Adipose tissue (tissue), 3 donors: ENCODE measurements around the gene SCUBE1. TPM values are rescaled to one million over a fixed set of nuclear protein-coding genes. Genes with fewer than 3 reads are reported as not detected.
"Not testable (repeated sequence)": the region's sequence is repeated elsewhere in the genome, so short reads cannot be mapped to it uniquely, and the experiment has no call there.

ENCODE experiments used
- H3K27ac ChIP-seq: one replicate; pipeline ENCODE4 v1.5.1; 2013; ENCODE audit warnings: low read depth, low read length
- WGBS, 3 donors: extraction: QIAGEN DNeasy Blood & Tissue Kit; methylation state at CpG; one replicate each; pipeline ENCODE4 v1.1.7; 2013; 5-methylcytosine and 5-hydroxymethylcytosine counted together
- polyA plus RNA-seq, 3 donors: library from polyadenylated mRNA; stranded (reverse); fragments of 200-250 nt; gene quantifications; one replicate each; pipeline ENCODE4 v1.2.3, GENCODE V29; 2013
- donor health status: healthy with polysubstance abuse.
- donor health status: Bipolar disorder and iron deficiency.
- donor health status: healthy.

Gene SCUBE1
- polyA plus RNA-seq, 3 donors, result 0.03 to 0.79 (median 0.28) TPM

DNA sequence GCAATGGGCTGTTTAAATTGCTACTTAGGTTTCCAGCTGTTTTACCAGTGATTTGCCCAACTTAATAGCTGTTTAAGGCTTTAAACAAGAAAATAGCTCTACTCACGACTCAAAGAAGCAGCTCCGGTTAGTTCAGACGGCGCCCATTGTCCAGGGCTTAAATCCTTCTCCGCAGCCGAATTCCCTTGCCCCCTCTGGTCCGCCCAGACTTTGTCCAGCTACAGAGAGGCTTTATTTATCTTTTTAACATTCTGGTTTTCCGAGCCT, 20.9 kb upstream of the SCUBE1 start:
- H3K27ac ChIP-seq, result no peak overlapping the region
- WGBS, 3 donors, result 83 to 89% (median 87%) methylated on average over 8 of the region's 8 CpGs

DNA sequence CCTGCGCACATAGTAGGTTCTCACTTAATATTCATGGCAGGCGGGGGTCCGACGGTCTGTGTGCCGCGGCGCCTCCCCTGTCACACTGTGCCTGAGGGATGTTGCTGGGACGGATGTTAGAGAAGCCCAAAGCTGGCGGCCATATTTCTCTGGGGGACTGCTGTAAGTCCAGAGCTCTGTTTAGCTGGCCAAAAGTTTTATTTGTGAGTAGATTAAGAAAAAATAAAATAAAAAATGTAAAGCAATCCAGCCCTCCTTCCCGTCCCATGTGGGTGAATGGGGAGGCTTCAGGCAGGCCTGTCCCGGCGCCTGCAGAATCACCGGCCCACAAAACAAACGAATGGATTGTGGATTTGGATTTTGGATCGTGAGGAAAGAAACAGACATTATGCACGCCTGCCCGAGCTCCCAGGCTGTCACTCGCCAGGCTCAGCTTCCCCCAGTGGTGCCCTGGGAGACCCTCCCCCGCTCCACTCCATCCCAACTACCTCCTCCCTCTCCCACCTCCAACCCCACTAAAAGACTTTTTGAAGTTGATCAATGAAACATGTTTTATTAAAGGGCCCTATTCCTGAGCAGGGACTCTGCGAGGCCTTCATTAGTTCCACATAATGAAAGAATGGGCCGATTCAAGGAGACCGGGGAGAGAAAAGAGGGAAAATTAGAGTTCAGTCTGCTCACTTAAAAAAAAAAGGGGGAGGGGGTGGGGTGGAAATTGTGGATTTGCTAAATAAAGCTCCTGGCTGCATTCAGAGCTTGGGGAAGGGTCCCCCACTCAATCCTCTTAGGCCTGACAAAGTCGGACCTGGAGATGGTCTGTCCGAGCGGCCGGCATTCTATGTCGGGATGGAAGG, 20.4 kb upstream of the SCUBE1 start:
- 72 to 79% (median 77%) methylated on average over 27 of the region's 27 CpGs for WGBS, 3 donors
- no peak overlapping the region for H3K27ac ChIP-seq

DNA sequence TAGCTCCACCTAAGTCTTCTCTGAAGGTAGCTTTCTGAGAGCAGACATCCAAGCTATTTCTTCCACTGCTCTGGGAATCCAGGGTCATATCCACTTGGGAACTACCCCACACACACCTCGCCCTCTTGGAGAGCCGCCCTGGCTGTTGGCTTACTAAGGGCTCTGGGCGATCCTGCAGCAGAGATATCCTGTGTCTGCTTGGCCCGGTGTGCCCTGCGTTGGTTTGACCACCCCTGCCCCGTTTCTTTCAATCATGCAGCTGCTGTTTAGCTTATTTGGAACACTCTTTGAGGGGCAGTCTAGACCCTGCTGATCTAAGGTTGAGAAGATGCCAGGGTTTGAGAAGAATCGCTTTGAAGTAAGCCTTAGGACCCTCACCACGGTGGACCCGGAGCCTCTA, 17.4 kb upstream of the SCUBE1 start:
- no peak overlapping the region for H3K27ac ChIP-seq
- 82 to 89% (median 85%) methylated on average over 9 of the region's 9 CpGs for whole genome bisulfite sequencing, 3 donors

DNA sequence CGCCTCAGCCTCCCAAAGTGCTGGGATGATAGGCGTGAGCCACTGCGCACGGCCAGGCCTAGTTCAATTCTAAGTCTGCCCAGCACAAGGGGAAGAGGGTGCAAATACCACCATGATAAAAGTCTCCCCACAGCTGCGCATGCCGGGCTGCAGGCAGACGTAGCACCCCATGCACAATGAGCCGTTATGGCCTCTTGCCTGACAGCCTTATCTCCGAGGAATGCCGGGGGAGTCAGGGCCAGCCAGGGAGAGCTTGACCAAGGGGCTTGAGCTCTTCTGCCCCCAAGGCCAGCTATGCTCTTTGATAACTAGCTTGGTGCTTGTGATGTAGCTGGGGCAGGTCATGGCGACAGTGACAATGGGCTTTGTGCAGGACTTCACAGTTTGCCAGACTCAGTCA, 13.7 kb upstream of the SCUBE1 start:
- H3K27ac ChIP-seq, result no peak overlapping the region
- WGBS, 3 donors, result 82 to 90% (median 87%) methylated on average over 11 of the region's 11 CpGs

DNA sequence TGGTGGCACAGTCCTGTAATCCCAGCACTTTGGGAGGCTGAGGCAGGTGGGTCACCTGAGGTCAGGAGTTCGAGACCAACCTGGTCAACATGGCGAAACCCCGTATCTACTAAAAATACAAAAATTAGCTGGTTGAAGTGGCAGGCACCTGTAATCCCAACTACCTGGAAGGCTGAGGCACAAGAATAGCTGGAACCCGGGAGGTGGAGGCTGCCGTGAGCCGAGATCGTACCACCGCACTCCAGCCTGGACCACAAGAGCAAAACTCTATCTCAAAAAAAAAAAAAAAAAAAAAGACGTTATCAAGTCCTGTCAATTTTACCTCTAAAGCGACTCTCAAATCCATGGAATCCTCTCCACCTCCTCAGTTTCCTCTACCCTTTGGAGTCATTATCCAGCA, 12.5 kb upstream of the SCUBE1 start:
- WGBS, 3 donors, result 95 to 96% (median 95%) methylated on average over 9 to 10 of the region's 10 CpGs
- not testable (repeated sequence) for H3K27ac ChIP-seq

DNA sequence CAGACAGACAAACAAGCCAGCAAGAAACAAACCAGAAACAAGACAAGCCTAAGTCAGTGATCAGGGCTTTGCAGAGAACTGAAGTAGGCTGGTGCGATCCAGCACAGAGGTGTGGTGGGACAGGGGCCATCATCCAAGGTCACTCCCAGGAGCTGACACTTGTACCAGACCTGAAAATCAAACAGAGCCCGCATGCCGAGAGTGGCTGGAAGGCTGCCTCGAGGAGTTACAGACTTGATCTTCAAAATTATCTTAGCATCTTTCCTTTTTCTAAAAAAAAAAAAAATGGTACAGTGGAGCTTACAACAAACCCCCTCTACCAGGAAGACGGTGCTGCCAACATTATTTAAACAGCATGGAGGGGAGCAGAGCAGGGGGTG, 8.8 kb upstream of the SCUBE1 start:
- WGBS, 3 donors, result 34 to 72% (median 72%) methylated on average over 5 of the region's 5 CpGs
- H3K27ac ChIP-seq, result no peak overlapping the region

DNA sequence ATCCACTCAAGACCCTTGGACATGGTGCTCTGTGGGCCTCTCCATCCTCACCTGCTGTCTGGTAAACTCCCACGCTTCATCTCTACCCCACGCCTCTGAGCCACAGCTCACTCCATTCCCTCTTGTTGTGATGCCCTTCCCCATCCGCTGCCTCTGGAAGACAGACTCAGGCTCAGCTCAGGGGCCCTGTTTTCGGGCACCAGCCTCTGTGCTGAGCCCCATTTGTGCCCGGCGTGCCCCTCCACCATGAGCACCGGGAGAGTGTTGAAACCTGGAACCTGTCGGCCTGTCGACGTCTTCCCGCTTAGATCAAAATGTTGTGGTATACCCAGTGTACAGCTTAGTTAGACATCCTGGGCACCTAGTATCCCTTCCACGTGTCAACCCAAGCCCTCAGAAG, 6.5 kb upstream of the SCUBE1 start:
- WGBS, 3 donors, result 83 to 93% (median 93%) methylated on average over 12 of the region's 12 CpGs
- H3K27ac ChIP-seq, result no peak overlapping the region

DNA sequence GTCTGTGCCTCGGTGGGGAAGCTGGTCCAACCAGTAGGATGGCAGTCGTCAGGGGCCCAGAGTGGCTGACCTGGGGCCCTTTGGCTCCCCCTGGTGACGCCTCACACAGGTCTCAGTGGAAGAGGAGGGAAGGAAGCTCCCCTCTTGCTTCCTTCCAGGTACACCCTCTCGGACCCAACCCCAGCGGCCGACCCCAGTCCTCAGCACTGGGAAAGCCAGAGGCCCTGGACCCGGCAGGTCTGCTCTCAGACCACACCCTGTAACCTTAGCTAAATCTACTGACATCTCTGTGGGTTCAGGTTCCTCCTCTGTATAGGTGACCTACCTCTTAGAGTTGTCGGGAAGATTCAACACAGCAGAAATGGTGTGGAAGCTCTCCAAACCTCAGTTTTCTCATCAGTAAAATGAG, 3.4 kb upstream of the SCUBE1 start:
- 21 to 23% (median 22%) methylated on average over 8 of the region's 8 CpGs for WGBS, 3 donors
- H3K27ac ChIP-seq, result no peak overlapping the region

DNA sequence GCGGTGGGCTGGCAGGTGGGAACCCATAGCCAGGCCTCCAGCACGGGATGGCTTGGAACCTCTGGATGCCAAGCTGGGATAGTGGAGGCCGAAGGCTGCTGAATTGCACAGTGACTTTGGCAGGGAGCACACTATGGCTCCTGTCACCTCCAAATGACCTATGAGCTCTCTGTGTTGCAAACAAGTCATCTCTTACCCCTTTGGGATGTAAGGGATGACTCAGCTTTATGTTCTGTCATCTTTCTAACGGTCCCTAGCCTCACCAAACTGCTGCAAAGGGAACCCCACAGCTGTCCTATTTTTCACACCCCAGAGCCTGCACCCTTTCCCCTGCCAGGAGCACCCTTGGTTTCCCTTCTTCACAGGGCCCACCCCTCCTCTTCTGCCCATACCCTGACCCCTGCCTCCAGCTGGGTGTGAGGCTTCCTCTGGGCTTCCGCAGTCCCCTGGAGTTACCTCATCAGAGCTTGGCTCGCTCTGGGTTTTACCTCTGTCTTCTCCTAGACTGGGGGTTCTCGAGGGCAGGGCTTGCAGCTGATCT, 2.7 kb upstream of the SCUBE1 start:
- no peak overlapping the region for H3K27ac ChIP-seq
- WGBS, 3 donors, result 45 to 76% (median 56%) methylated on average over 7 of the region's 7 CpGs

DNA sequence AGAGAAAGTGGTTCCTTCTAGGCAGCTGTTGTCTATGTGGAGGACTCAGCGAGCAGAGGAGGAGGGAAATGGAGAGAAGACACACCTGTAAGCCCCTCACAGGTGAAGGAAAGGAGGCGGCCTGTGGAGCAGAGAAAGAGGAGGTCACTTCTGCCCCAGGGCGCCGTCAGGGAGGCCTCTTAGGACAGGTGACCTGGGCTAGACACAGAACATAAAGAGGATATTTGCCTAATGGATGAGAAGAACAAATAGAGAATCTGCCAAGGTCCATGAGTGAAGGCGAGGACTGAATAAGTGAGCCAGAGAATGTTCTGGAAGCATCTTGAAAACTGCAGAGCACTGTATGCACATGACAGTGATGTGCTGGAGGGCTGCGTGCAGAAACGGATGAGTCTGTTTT, 2.2 kb upstream of the SCUBE1 start:
- H3K27ac ChIP-seq, result no peak overlapping the region
- WGBS, 3 donors, result 80 to 90% (median 88%) methylated on average over 7 of the region's 7 CpGs

DNA sequence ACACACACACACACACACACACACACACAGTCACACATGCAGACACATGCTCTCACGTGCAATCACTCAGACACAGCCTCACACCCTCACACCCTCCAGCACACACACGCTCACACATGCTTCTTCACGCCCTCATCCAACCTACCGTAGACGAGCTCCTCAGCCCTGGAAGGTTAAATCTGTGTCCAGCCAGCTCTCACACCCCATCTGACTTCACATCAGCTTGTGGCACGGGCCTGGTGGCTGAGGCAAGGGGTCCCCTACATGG, 1.3 kb upstream of the SCUBE1 start:
- WGBS, 3 donors, result 82 to 90% (median 86%) methylated on average over 6 of the region's 6 CpGs
- no peak overlapping the region for H3K27ac ChIP-seq

DNA sequence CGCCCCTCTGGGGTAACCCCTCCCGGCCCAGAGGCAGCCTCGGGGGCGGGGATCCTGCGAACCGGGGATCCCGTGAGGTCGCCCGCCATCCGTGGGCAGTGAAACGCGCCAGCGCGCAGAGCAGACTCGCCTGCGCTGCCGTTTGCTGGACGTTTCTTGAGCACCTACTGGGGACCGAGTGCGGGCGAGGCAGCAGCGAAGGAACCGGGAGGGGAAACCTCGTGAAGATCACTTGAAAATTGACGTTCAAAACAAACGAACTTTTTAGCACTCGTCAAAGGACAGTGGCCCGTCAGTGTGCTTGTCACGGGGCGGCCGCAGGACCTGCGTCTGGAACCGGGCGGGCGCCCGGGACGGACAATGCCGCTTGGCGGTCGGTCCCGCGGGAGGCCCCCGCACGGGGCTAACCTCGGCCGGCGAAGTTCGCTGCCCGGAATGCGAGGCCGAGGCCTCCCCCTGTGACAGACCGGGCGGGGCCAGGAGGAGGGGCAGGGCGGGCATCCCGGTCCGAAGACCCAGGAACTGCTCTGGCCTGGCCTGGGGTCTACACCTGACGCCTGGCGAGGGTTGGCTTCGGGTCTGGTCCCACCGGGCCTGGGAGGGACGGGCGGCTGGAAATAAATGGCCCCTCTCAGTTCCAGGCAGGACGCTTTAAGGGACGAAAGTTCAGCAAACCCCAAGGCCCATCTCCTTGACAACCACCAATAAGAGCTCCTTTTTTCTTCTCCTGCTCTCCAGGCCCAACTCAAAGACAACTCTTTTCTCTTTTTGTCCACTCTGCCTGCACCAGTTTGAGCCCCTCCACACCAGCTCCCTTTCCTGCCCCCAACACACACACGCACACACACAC, 723 bp upstream of the SCUBE1 start:
- WGBS, 3 donors, result 8 to 14% (median 13%) methylated on average over 62 to 65 of the region's 65 CpGs
- H3K27ac ChIP-seq, result no peak overlapping the region

DNA sequence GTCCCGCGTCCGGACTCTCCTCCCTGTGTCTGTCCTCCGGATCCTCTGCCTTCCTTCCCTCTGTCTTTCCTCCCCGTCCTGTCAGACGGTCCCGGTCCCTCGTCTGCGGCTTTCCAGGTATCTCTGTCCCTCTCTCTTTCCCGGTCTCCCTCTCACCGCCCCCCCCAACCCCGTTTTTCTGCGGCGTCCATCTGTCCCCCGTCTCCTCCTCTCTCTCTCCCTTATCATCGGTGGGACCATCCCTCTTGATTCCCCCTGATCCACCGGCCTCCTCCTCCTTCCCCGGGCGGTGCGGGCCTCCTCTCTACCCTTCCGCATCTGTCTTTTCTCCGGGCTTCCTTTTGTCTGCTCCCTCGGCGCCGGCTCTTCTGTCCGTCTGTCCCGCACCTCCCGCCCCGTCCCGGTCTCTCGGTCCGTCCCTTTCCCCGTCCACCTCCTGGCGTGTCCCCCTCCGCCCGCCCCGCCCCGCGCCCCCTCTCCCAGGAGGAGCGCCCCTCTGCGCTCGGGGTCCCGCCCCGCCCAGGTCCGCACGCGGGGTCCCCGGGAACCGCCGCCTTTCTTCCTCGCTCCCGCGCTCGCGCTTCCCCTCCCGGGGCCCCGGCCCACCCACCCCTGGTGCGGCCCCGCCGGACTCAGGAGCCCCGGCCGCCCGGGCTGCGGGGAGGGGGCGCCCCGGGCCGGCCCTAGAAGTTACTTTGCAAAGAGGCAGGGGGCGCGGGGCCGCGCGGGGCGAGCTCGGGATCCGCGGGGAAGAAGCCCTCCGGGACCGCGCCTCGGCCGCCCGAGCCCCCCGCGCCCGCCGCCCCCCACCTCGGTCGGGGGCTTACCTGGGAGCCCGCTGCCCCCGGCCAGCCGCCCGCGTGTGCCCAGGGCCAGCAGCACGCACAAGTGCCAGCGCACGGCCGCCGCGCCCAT, 568 bp downstream of the SCUBE1 start:
- 1 to 2% (median 2%) methylated on average over 44 to 97 of the region's 99 CpGs for WGBS, 3 donors
- no peak overlapping the region for H3K27ac ChIP-seq

DNA sequence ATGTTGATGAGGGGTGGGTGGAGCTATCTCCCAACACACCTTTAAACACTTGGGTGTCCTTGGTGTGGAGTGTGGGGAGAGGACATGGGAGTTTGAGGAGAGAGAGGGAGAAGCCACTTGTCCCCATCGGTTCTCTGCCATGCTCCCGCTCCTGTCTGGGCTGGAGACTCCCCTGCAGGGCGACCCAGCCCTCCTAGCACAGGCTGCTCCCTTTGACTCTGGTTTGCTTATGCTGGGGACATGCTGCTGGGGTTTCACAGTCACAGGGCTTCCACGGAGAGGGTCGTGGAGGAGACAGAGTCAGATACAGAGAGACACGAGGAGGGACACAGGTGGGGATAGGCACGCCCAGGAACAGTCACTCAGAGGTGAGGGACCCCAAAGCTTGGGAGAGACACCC, 1.6 kb downstream of the SCUBE1 start:
- WGBS, 3 donors, result 50 to 61% (median 59%) methylated on average over 7 of the region's 7 CpGs
- H3K27ac ChIP-seq, result no peak overlapping the region

DNA sequence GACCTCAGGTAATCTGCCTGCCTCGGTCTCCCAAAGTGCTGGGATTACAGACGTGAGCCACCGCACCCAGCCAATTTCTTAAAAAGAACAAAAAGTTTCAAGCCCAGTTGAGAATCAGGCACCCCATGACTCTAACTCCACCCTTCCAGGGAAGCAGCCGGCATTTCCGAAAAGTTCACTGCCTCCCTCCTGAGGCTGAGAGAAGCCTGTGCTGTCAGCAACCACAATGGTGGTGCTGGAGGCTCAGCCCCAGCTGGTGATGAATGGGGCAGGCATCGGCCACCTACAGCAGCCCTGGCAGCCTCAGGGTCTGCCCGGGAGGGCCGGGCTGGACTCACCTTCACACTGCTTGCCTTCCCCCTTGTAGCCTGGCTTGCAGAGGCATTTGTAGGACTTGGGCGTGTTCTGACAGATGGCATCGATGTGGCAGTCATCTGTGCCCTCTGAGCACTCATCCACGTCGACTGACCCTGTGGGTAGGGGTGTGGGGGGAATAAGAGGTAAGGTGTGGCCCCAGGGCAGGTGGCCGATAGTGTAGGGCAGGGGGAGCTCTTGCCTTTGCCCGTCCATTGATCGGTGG, 4.3 kb downstream of the SCUBE1 start:
- 67 to 78% (median 74%) methylated on average over 15 of the region's 15 CpGs for WGBS, 3 donors
- no peak overlapping the region for H3K27ac ChIP-seq

DNA sequence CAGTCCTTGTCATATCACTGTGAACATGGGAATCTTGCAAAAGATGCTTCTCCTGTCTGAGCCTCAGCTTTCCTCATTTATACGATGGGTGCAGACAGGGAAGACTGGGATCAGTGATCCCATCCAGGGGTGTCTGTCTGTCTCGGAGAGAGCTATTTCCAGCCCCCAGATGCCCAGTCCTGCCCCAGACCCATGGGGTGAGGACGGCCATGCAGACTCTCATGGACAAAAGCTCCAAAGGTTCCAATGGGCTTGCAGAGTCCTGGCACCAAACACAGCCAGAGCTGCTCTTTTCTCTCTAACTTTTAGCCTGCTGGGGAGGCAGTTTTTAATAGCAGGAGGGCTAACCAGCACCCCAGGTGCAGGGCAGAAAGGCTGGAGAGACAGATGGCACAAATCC, 5.2 kb downstream of the SCUBE1 start:
- WGBS, 3 donors, result 66 to 87% (median 86%) methylated on average over 3 of the region's 3 CpGs
- H3K27ac ChIP-seq, result no peak overlapping the region

DNA sequence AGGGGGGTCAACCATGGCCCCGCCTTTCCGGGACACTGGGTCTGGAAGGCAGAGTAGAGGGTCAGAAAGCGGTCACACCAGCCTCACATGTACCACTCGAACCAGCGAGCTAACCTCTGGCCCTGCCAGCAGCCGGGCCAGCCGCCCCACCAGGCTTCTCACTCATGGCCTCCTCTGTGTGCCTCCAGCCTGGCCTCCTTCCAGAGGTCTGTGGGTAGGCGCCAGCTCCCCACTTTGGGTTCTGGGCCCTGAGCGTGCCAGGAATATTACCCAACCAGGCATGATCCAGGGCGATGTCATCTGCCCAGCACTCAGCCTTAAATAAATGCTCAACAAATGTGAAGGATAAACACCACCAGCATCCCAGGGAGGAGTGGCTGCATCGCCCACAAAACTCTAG, 5.8 kb downstream of the SCUBE1 start:
- WGBS, 3 donors, result 76 to 83% (median 77%) methylated on average over 11 of the region's 11 CpGs
- no peak overlapping the region for H3K27ac ChIP-seq

DNA sequence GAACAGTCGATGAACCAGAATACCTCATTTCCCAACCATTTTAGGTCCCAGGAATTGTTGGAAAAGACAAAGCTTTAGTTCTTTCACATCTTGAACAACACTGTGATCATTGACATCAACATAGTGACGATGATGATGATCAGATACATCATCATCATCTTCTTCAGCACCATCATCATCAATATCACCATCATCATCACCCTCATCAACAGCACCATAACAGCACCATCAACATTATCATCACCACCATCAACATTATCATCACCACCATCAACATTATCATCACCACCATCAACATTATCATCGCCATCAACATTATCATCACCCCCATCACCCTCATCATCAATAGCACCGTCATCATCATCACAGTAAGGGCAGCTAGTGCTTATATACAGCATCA, 8.8 kb downstream of the SCUBE1 start:
- 90 to 96% (median 95%) methylated on average over 4 of the region's 4 CpGs for WGBS, 3 donors

DNA sequence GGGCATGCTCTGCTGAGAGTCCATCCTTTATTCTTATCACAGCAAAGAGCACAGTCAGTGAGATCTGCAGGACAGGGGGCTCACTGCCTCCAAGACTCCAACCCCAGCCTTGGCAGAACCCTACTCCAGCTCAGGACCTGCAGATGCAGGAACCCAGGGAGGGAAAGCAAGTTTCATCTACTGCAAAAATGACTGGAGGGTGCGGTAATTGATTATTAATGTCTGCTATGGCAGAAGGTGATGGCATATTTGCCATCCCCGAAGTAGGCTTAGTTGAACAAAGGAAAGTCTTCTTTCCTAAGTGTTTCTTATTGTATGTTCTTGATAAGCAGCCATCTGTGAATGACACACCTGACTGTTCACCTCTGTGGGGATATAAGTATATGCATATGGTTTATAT, 9.2 kb downstream of the SCUBE1 start:
- no peak overlapping the region for H3K27ac ChIP-seq
- 76 to 93% (median 90%) methylated on average over 2 of the region's 2 CpGs for WGBS, 3 donors

More for the DNA sequence above, 8.8 kb downstream of the SCUBE1 start:
- no peak overlapping the region for H3K27ac ChIP-seq
